ENCODE measurements around the gene CEP83. TPM values are rescaled to one million over a fixed set of nuclear protein-coding genes. Genes with fewer than 3 reads are reported as not detected.

Gene CEP83
- total RNA-seq, 1 experiment from 2014 or later = 19.2 TPM

DNA sequence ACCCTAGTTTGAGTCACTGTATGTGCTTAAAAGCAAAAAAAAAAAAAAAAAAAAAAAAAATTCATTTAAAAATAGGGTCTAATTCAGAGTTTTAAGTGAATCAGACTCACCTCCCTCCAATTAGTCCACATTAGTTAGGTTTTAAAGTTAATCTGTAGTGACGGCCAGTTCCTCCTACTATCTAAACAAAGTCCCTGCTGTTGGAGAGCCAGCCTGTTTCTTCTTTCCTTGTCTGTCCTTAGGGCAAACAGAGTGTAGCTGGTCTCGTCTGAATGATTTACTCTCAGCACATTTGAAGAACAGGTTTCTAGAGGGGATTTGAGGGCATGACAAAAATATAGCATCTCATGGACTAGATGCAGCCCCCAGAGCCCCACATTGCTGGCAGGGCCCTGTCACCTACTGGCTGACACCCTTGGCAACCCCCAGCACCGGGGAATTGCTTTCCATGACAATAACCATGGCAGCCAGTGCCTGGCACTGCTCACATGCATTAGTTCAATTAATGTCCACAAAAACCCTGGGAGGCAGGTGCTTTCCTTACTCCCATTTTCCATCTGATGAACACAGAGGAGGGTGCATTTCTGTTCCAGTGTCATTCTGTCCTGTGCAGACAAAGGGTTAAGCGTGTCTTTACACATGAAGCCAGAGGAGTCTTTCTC lies 173.0 kb downstream of the CEP83 start:
- no peaks in the 10 kb centered on the region for H4K20me1 ChIP-seq (ENCODE audit: insufficient read depth)
- H3K9me2 ChIP-seq (ENCODE audit: insufficient read depth) = no peaks in the 10 kb centered on the region
- no peaks in the 10 kb centered on the region for H3K27me3 ChIP-seq (ENCODE audit: insufficient read depth, low read length)
- intact Hi-C loops (cut with micrococcal nuclease) = no loop called here
- H3K9ac ChIP-seq (ENCODE audit: low read length) = no peak overlapping the region
- H3K4me1 ChIP-seq (ENCODE audit: control insufficient read depth in 1 of 2, insufficient read depth in 2 of 2, low read length in 2 of 2) = no peaks in the 10 kb centered on the region
- H3K36me3 ChIP-seq (ENCODE audit: control insufficient read depth in 1 of 2, insufficient read depth in 2 of 2, low read length in 2 of 2) = no peaks in the 10 kb centered on the region
- no peak for ATAC-seq
- no peak overlapping the region for H3K27ac ChIP-seq (ENCODE audit: low read depth, low read length)
- POLR2A ChIA-PET = no interaction called here
- H3K79me2 ChIP-seq (ENCODE audit: insufficient read depth, low read length) = no peaks in the 10 kb centered on the region
- H2AFZ ChIP-seq (ENCODE audit: low read depth, low read length, poor library complexity, severe bottlenecking) = no peak overlapping the region
- RAD21 ChIA-PET (ENCODE audit: low non-redundant PET in 1 of 2, low total read pairs in 2 of 2, uncharacterized antibody in 2 of 2, unreplicated experiment in 2 of 2) = no interaction called here
- no peaks in the 10 kb centered on the region for H3K9me3 ChIP-seq (ENCODE audit: control insufficient read depth in 1 of 2, insufficient read depth in 1 of 2, low read depth in 1 of 2, low read length in 2 of 2)
- CTCF ChIA-PET = no interaction called here
- no TSS peak for BruUV-seq (replicated peaks)
- H3K4me2 ChIP-seq (ENCODE audit: low read length) = no peak overlapping the region
- TF ChIP-seq, protein P1, sequence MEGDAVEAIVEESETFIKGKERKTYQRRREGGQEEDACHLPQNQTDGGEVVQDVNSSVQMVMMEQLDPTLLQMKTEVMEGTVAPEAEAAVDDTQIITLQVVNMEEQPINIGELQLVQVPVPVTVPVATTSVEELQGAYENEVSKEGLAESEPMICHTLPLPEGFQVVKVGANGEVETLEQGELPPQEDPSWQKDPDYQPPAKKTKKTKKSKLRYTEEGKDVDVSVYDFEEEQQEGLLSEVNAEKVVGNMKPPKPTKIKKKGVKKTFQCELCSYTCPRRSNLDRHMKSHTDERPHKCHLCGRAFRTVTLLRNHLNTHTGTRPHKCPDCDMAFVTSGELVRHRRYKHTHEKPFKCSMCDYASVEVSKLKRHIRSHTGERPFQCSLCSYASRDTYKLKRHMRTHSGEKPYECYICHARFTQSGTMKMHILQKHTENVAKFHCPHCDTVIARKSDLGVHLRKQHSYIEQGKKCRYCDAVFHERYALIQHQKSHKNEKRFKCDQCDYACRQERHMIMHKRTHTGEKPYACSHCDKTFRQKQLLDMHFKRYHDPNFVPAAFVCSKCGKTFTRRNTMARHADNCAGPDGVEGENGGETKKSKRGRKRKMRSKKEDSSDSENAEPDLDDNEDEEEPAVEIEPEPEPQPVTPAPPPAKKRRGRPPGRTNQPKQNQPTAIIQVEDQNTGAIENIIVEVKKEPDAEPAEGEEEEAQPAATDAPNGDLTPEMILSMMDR (IDR thresholded peaks at IDR 0.05 in 2 of 3, conservative IDR thresholded peaks at IDR 0.05 in 1 of 3; ENCODE audit: borderline replicate concordance in 1 of 3, insufficient read depth in 1 of 3, low read depth in 2 of 3, low read length in 2 of 3) = no peak
- no peak for TF ChIP-seq FOSL1 (IDR thresholded peaks at IDR 0.05; ENCODE audit: low read depth)
- no peak for TF ChIP-seq ZFX (IDR thresholded peaks at IDR 0.05)
- no peak for TF ChIP-seq SIN3A (IDR thresholded peaks at IDR 0.05; ENCODE audit: low read depth)
- no peak for TF ChIP-seq CEBPB (IDR thresholded peaks at IDR 0.05; ENCODE audit: low read depth)
- TF ChIP-seq TCF7L2 (IDR thresholded peaks at IDR 0.05; ENCODE audit: borderline replicate concordance, extremely low read depth, insufficient read depth, insufficient read length) = no peak
- no peak for TF ChIP-seq EGR1 (IDR thresholded peaks at IDR 0.05; ENCODE audit: low read depth)
- TF ChIP-seq EZH2 (IDR thresholded peaks at IDR 0.05) = no peak
- no peak for TF ChIP-seq POLR2A (IDR thresholded peaks at IDR 0.05; ENCODE audit: borderline replicate concordance, extremely low read depth, insufficient read depth, insufficient read length)
- no peak for TF ChIP-seq JUND (IDR thresholded peaks at IDR 0.05)
- no peak for TF ChIP-seq EZH2phosphoT487 (IDR thresholded peaks at IDR 0.05; ENCODE audit: borderline replicate concordance)
- TF ChIP-seq YY1 (IDR thresholded peaks at IDR 0.05; ENCODE audit: extremely low read depth, insufficient replicate concordance, low read depth, low read length) = no peak
- TF ChIP-seq POLR2AphosphoS5 (IDR thresholded peaks at IDR 0.05; ENCODE audit: low read depth, low read length) = no peak
- TF ChIP-seq, protein P2, sequence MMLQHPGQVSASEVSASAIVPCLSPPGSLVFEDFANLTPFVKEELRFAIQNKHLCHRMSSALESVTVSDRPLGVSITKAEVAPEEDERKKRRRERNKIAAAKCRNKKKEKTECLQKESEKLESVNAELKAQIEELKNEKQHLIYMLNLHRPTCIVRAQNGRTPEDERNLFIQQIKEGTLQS (IDR thresholded peaks at IDR 0.05) = no peak
- TF ChIP-seq ZNF274 (IDR thresholded peaks at IDR 0.05; ENCODE audit: low read depth, low read length) = no peak
- H3K4me3 ChIP-seq (replicated peaks in 1 of 2; ENCODE audit: low read depth in 1 of 2, low read length in 2 of 2) = no peak overlapping the region
- no peak for DNase-seq (ENCODE audit: low read depth, low spot score)

Data from HCT116 (cell line).